HEK293 (cell line): ENCODE measurements around the gene OR2A2.

Source experiments
- CTCF ChIA-PET: fragments of 350-600 bp; formaldehyde crosslinking; extraction: SDS; loops from one replicate; lab custom pipeline; 2021; ENCODE audit warnings: antibody characterized with exemption; lab: Yijun Ruan, JAX
- POLR2A ChIA-PET: fragments of 300-600 bp; formaldehyde crosslinking; extraction: SDS; loops from one replicate; lab custom pipeline; 2020; ENCODE audit warnings: antibody characterized with exemption, inconsistent platforms; lab: Yijun Ruan, JAX
- H3K27ac ChIP-seq: fragments of 200-500 bp; sonication (Bioruptor generic); 2 replicates; pipeline ENCODE4 v1.5.1; 2014; ENCODE audit warnings: low read depth, low read length, control low read depth, inconsistent platforms; ENCODE audit errors: extremely low read depth
- H3K36me3 ChIP-seq, 2 experiments: fragments of 200-500 bp in 1 of 2; sonication (Bioruptor generic) in 1 of 2; 1 replicate in 1 of 2; 2 replicates in 1 of 2; pipeline ENCODE4 v1.5.1; 2014 to 2017; ENCODE audit warnings: inconsistent platforms in 2 of 2, low read length in 2 of 2; ENCODE audit not compliant: control insufficient read depth in 2 of 2, insufficient read depth in 1 of 2
- H3K4me1 ChIP-seq: fragments of 200-500 bp; sonication (Bioruptor generic); 2 replicates; pipeline ENCODE4 v1.5.1; 2014; ENCODE audit warnings: mild to moderate bottlenecking, low read length, inconsistent platforms; ENCODE audit not compliant: control insufficient read depth, insufficient read depth
- H3K4me3 ChIP-seq: 2 replicates; pipeline ENCODE4 v1.5.1; 2011; ENCODE audit warnings: low read depth, mild to moderate bottlenecking, control low read depth, low read length, moderate library complexity
- H3K9me3 ChIP-seq: fragments of 200-500 bp; sonication (Bioruptor generic); 2 replicates; pipeline ENCODE4 v1.5.1; 2014; ENCODE audit warnings: low read depth, low read length, inconsistent platforms; ENCODE audit not compliant: control insufficient read depth, insufficient read depth
- GLIS2 ChIP-seq: fragments of 450-650 bp; formaldehyde crosslinking; IDR thresholded peaks from 2 replicates; pipeline ENCODE4 v1.5.1; 2016; ENCODE audit warnings: missing biosample characterization, missing genetic modification characterization
- INSM2 ChIP-seq: fragments of 450-650 bp; formaldehyde crosslinking; IDR thresholded peaks from 2 replicates; pipeline ENCODE4 v1.5.1; 2016; ENCODE audit warnings: missing biosample characterization, missing genetic modification characterization
- OSR2 ChIP-seq: fragments of 450-650 bp; formaldehyde crosslinking; IDR thresholded peaks from 2 replicates; pipeline ENCODE4 v1.5.1; 2016; ENCODE audit warnings: missing biosample characterization, missing genetic modification characterization
- OVOL3 ChIP-seq: fragments of 450-650 bp; formaldehyde crosslinking; IDR thresholded peaks from 2 replicates; pipeline ENCODE4 v1.5.1; 2016; ENCODE audit warnings: missing biosample characterization, missing genetic modification characterization
- PBX3 ChIP-seq: sonication (generic); formaldehyde crosslinking; IDR thresholded peaks from 2 replicates; pipeline ENCODE4 v1.8.1; 2022; ENCODE audit warnings: mild to moderate bottlenecking, moderate library complexity, missing genetic modification reagents
- REPIN1 ChIP-seq: fragments of 450-650 bp; formaldehyde crosslinking; IDR thresholded peaks from 2 replicates; pipeline ENCODE4 v1.5.1; 2017; ENCODE audit warnings: missing biosample characterization, missing genetic modification characterization, low read depth
- SP3 ChIP-seq: fragments of 450-650 bp; formaldehyde crosslinking; IDR thresholded peaks from 2 replicates; pipeline ENCODE4 v1.5.1; 2016; ENCODE audit warnings: missing biosample characterization, missing genetic modification characterization
- WT1 ChIP-seq: fragments of 450-650 bp; formaldehyde crosslinking; IDR thresholded peaks from 2 replicates; pipeline ENCODE4 v1.5.1; 2016; ENCODE audit warnings: missing biosample characterization, missing genetic modification characterization
- ZNF112 ChIP-seq: fragments of 450-650 bp; formaldehyde crosslinking; IDR thresholded peaks from 2 replicates; pipeline ENCODE4 v1.5.0; 2017; ENCODE audit warnings: missing biosample characterization, missing genetic modification characterization
- ZNF16 ChIP-seq: fragments of 450-650 bp; formaldehyde crosslinking; IDR thresholded peaks from 2 replicates; pipeline ENCODE4 v1.5.1; 2016; ENCODE audit warnings: low read depth, missing biosample characterization, missing genetic modification characterization
- ZNF366 ChIP-seq: fragments of 450-650 bp; formaldehyde crosslinking; conservative IDR thresholded peaks from 2 replicates; pipeline ENCODE4 v1.5.1; 2016; ENCODE audit warnings: missing biosample characterization, missing genetic modification characterization
- ZNF423 ChIP-seq: fragments of 450-650 bp; formaldehyde crosslinking; IDR thresholded peaks from 2 replicates; pipeline ENCODE4 v1.5.1; 2016; ENCODE audit warnings: missing biosample characterization, missing genetic modification characterization
- ZNF510 ChIP-seq: fragments of 450-650 bp; formaldehyde crosslinking; IDR thresholded peaks from 2 replicates; pipeline ENCODE4 v1.5.1; 2018; ENCODE audit warnings: mild to moderate bottlenecking, missing genetic modification characterization, missing biosample characterization; ENCODE audit not compliant: insufficient replicate concordance
- ZNF561 ChIP-seq: fragments of 450-650 bp; IDR thresholded peaks from 2 replicates; pipeline ENCODE4 v1.5.1; 2018; ENCODE audit warnings: missing biosample characterization, missing genetic modification characterization, borderline replicate concordance
- ZNF624 ChIP-seq: fragments of 450-650 bp; formaldehyde crosslinking; IDR thresholded peaks from 2 replicates; pipeline ENCODE4 v1.5.1; 2017; ENCODE audit warnings: missing biosample characterization, missing genetic modification characterization
- ZNF626 ChIP-seq: fragments of 450-650 bp; sonication (Bioruptor Pico); formaldehyde crosslinking; IDR thresholded peaks from 2 replicates; pipeline ENCODE4 v1.5.1; 2018; ENCODE audit warnings: missing biosample characterization, missing genetic modification characterization, inconsistent platforms
- ZNF639 ChIP-seq: fragments of 450-650 bp; formaldehyde crosslinking; IDR thresholded peaks from 2 replicates; pipeline ENCODE4 v1.5.1; 2016; ENCODE audit warnings: missing biosample characterization, missing genetic modification characterization
- ZNF664 ChIP-seq: fragments of 450-650 bp; formaldehyde crosslinking; IDR thresholded peaks from 2 replicates; pipeline ENCODE4 v1.5.1; 2016; ENCODE audit warnings: missing biosample characterization, missing genetic modification characterization
- ZNF670 ChIP-seq: fragments of 450-650 bp; formaldehyde crosslinking; IDR thresholded peaks from 2 replicates; pipeline ENCODE4 v1.5.1; 2016; ENCODE audit warnings: missing biosample characterization, missing genetic modification characterization, low read depth
- TF ChIP-seq, protein P1 (sequence below): fragments of 450-650 bp; formaldehyde crosslinking; IDR thresholded peaks from 2 replicates; pipeline ENCODE4 v1.5.1; 2016; ENCODE audit warnings: missing biosample characterization, missing genetic modification characterization
- TF ChIP-seq, protein P2 (sequence below): fragments of 450-650 bp; formaldehyde crosslinking; IDR thresholded peaks from 2 replicates; pipeline ENCODE4 v1.5.1; 2016; ENCODE audit warnings: missing biosample characterization, missing genetic modification characterization

The OR2A2 gene

DNA sequence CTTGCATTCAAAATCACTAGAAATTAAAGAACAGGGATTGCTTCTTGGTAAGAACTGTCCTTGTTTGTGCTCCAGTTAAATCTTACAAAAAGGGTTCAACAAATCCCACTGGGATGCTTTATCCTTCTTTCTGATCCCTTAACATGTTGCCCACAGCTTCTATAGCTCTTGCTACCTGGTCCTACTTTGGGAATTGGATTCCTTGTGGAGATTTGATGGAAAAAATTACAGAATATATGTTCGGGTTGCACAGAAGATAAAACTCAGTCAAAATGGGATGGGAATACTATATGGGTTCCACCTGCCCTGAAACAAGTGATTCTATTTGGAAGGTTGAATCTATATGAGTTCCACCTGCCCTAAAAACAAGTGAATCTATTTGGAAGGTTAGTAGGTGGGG, 39.9 kb upstream of the OR2A2 start, which contains the start of gene OR2A25:
OR2A25 (plus strand) TSS at position 301 of the 400 bp plus-strand sequence. CDS start 4,409 bp downstream, outside the sequence.
- POLR2A ChIA-PET: no interaction called here
- no peak for TF ChIP-seq WT1 (tag by site-specific recombination)
- no peak for TF ChIP-seq ZNF670 (tag by site-specific recombination)
- TF ChIP-seq OVOL3 (tag by site-specific recombination): no peak

DNA sequence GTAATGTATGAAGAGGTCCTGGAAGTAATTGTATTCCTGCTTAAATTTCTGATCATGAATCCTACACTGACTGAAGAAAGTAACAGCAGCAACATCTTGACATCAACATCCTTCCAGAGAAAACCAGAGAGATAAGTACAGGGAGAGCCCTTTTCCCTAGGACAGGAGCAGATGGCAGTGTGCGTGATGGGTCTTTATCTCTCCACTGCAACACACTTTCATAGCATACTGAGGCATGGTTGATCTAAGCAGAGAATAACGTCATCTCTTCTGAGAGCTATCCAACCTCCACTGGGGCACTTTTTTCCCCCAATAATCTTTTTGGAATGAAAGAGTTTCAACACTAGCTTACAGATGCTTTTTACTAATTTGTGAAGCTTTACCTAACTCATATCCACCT, 39.4 kb upstream of the OR2A2 start:
- no peaks in the 10 kb centered on the region for H3K36me3 ChIP-seq
- ChIA-PET POLR2A (no interaction called here), CTCF (interaction anchor here (1.0 kb wide), 1 partner anchor 855 kb away, joined by 3 read pairs; no protein-coding TSS in a partner anchor)
- no peak overlapping the region for H3K4me3 ChIP-seq
- H3K4me1 ChIP-seq: no peaks in the 10 kb centered on the region
- no peak for TF ChIP-seq ZNF624
- TF ChIP-seq OSR2 (tag by site-specific recombination): no peak
- no peak for TF ChIP-seq ZNF639
- H3K27ac ChIP-seq: no peak overlapping the region
- no peaks in the 10 kb centered on the region for H3K9me3 ChIP-seq

More for the DNA sequence above, 39.9 kb upstream of the OR2A2 start, which contains the start of gene OR2A25:
- no peak within 1 kb of the TSS for H3K4me3 ChIP-seq
- H3K9me3 ChIP-seq: no peaks in the 10 kb centered on the region
- no peak within 1 kb of the TSS for H3K27ac ChIP-seq
- H3K36me3 ChIP-seq: no peaks in the 10 kb centered on the region
- CTCF ChIA-PET: no interaction called here
- H3K4me1 ChIP-seq: no peaks in the 10 kb centered on the region

GRCh38 chr7:144074374-144074773, 35.0 kb upstream of the OR2A2 start:
- Histone ChIP-seq H3K4me3 (no peak overlapping the region), H3K4me1 (no peaks in the 10 kb centered on the region), H3K27ac (no peak overlapping the region), H3K36me3 (no peaks in the 10 kb centered on the region), H3K9me3 (no peaks in the 10 kb centered on the region)
- POLR2A ChIA-PET: no interaction called here
- CTCF ChIA-PET: no interaction called here
- no peak for TF ChIP-seq ZNF423 (tag by site-specific recombination)
- no peak for TF ChIP-seq ZNF561 (tag by site-specific recombination)
- no peak for TF ChIP-seq ZNF626
- no peak for TF ChIP-seq REPIN1 (tag by site-specific recombination)
- TF ChIP-seq, protein P1, sequence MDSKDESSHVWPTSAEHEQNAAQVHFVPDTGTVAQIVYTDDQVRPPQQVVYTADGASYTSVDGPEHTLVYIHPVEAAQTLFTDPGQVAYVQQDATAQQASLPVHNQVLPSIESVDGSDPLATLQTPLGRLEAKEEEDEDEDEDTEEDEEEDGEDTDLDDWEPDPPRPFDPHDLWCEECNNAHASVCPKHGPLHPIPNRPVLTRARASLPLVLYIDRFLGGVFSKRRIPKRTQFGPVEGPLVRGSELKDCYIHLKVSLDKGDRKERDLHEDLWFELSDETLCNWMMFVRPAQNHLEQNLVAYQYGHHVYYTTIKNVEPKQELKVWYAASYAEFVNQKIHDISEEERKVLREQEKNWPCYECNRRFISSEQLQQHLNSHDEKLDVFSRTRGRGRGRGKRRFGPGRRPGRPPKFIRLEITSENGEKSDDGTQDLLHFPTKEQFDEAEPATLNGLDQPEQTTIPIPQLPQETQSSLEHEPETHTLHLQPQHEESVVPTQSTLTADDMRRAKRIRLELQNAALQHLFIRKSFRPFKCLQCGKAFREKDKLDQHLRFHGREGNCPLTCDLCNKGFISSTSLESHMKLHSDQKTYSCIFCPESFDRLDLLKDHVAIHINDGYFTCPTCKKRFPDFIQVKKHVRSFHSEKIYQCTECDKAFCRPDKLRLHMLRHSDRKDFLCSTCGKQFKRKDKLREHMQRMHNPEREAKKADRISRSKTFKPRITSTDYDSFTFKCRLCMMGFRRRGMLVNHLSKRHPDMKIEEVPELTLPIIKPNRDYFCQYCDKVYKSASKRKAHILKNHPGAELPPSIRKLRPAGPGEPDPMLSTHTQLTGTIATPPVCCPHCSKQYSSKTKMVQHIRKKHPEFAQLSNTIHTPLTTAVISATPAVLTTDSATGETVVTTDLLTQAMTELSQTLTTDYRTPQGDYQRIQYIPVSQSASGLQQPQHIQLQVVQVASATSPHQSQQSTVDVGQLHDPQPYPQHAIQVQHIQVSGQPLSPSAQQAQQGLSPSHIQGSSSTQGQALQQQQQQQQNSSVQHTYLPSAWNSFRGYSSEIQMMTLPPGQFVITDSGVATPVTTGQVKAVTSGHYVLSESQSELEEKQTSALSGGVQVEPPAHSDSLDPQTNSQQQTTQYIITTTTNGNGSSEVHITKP (tag by site-specific recombination): no peak
- TF ChIP-seq ZNF664 (tag by site-specific recombination): no peak
- TF ChIP-seq ZNF510 (tag by site-specific recombination): no peak
- no peak for TF ChIP-seq ZNF366 (tag by site-specific recombination)
- no peak for TF ChIP-seq SP3 (tag by site-specific recombination)
- no peak for TF ChIP-seq PBX3
- TF ChIP-seq GLIS2: no peak
- TF ChIP-seq, protein P2, sequence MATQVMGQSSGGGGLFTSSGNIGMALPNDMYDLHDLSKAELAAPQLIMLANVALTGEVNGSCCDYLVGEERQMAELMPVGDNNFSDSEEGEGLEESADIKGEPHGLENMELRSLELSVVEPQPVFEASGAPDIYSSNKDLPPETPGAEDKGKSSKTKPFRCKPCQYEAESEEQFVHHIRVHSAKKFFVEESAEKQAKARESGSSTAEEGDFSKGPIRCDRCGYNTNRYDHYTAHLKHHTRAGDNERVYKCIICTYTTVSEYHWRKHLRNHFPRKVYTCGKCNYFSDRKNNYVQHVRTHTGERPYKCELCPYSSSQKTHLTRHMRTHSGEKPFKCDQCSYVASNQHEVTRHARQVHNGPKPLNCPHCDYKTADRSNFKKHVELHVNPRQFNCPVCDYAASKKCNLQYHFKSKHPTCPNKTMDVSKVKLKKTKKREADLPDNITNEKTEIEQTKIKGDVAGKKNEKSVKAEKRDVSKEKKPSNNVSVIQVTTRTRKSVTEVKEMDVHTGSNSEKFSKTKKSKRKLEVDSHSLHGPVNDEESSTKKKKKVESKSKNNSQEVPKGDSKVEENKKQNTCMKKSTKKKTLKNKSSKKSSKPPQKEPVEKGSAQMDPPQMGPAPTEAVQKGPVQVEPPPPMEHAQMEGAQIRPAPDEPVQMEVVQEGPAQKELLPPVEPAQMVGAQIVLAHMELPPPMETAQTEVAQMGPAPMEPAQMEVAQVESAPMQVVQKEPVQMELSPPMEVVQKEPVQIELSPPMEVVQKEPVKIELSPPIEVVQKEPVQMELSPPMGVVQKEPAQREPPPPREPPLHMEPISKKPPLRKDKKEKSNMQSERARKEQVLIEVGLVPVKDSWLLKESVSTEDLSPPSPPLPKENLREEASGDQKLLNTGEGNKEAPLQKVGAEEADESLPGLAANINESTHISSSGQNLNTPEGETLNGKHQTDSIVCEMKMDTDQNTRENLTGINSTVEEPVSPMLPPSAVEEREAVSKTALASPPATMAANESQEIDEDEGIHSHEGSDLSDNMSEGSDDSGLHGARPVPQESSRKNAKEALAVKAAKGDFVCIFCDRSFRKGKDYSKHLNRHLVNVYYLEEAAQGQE (tag by site-specific recombination): no peak
- TF ChIP-seq ZNF112 (tag by site-specific recombination): no peak
- no peak for TF ChIP-seq ZNF16 (tag by site-specific recombination)
- no peak for TF ChIP-seq OVOL3 (tag by site-specific recombination)
- no peak for TF ChIP-seq INSM2 (tag by site-specific recombination)
